Astrocyte of the hippocampus (primary cell): ENCODE data around the gene CYCS.

Source experiments
- DNase-seq: peaks from one replicate; pipeline ENCODE4 v3.0.0; 2011; ENCODE audit warnings: low read depth, low spot score

CYCS gene

GRCh38 chr7:25125137-25125946, at the start of gene CYCS:
CYCS (minus strand) TSS chr7:25125260; CDS start chr7:25124119, 1,141 bp downstream.
- DNase-seq: peak; percentile 100

GRCh38 chr7:25173184-25173583, 48.1 kb upstream of the CYCS start:
- DNase-seq: no peak

- DNase-seq: no peak
Observed at GRCh38 chr7:25171516-25171915, 46.5 kb upstream of the CYCS start.

- no peak for DNase-seq
Observed at GRCh38 chr7:25171071-25171470, 46.0 kb upstream of the CYCS start.

- DNase-seq: no peak
Observed at GRCh38 chr7:25169683-25170082, 44.6 kb upstream of the CYCS start.

GRCh38 chr7:25168145-25168544, 43.1 kb upstream of the CYCS start:
- no peak for DNase-seq

- DNase-seq: no peak
Observed at GRCh38 chr7:25167262-25167843, 42.3 kb upstream of the CYCS start.

- DNase-seq: peak; percentile 62
Observed at GRCh38 chr7:25159983-25160596, 35.0 kb upstream of the CYCS start.

- no peak for DNase-seq
Observed at GRCh38 chr7:25158966-25159365, 33.9 kb upstream of the CYCS start.

- no peak for DNase-seq
Observed at GRCh38 chr7:25151773-25152172, 26.7 kb upstream of the CYCS start.

GRCh38 chr7:25149836-25150235, 24.8 kb upstream of the CYCS start:
- DNase-seq: peak; percentile 2

GRCh38 chr7:25148772-25149575, 23.9 kb upstream of the CYCS start:
- DNase-seq: no peak

GRCh38 chr7:25143763-25144162, 18.7 kb upstream of the CYCS start:
- no peak for DNase-seq

GRCh38 chr7:25139536-25139935, 14.5 kb upstream of the CYCS start:
- DNase-seq: no peak

GRCh38 chr7:25134358-25135010, 9.4 kb upstream of the CYCS start:
- DNase-seq: peak; percentile 46

GRCh38 chr7:25132430-25132829, 7.4 kb upstream of the CYCS start:
- DNase-seq: no peak

GRCh38 chr7:25126751-25127150, 1.7 kb upstream of the CYCS start:
- DNase-seq: no peak

GRCh38 chr7:25124465-25125136, 459 bp downstream of the CYCS start:
- DNase-seq: no peak

- peak; percentile 57 for DNase-seq
Observed at GRCh38 chr7:25122373-25122772, 2.7 kb downstream of the CYCS start.

- no peak for DNase-seq
Observed at GRCh38 chr7:25121599-25121998, 3.5 kb downstream of the CYCS start.

- DNase-seq: no peak
Observed at GRCh38 chr7:25119102-25119501, 6.0 kb downstream of the CYCS start.
